Psoas muscle (tissue), 8 donors: Measurements from ENCODE around the gene TMBIM1. TPM values are rescaled to one million over a fixed set of nuclear protein-coding genes. Genes with fewer than 3 reads are reported as not detected.
A peak's percentile ranks its signal among the peaks of the same experiment; 100 is the strongest.

ENCODE experiments used
- ATAC-seq, 4 donors: fragments of 200-7000 bp; cut with Tn5 transposase; one replicate each; pipeline ENCODE4 v1.9.1; 2020; ENCODE audit warnings: moderate library complexity in 3 of 4, mild to moderate bottlenecking in 2 of 4
- DNase-seq, 2 donors: peaks; one replicate each; pipeline ENCODE4 v3.0.0-alpha.2; 2020
- H3K27ac ChIP-seq: fragments of 200-600 bp; one replicate; pipeline ENCODE4 v1.8.0; 2022
- H3K27me3 ChIP-seq, 3 donors: fragments of 200-600 bp in 1 of 3; one replicate each; pipeline versions ENCODE4 v1.6.1 to v1.8.0; 2013 to 2022; ENCODE audit warnings: low read length in 2 of 3, mild to moderate bottlenecking in 2 of 3, moderate library complexity in 1 of 3; ENCODE audit not compliant: insufficient read depth in 3 of 3
- H3K36me3 ChIP-seq, 2 donors: fragments of 200-600 bp in 1 of 2; one replicate each; pipeline versions ENCODE4 v1.6.1 to v1.8.0; 2013 to 2022; ENCODE audit warnings: low read depth in 1 of 2, mild to moderate bottlenecking in 1 of 2, moderate library complexity in 1 of 2; ENCODE audit not compliant: insufficient read depth in 1 of 2
- H3K4me1 ChIP-seq: fragments of 200-600 bp; one replicate; pipeline ENCODE4 v1.8.0; 2022
- H3K4me3 ChIP-seq: fragments of 200-600 bp; one replicate; pipeline ENCODE4 v1.8.0; 2022; ENCODE audit warnings: mild to moderate bottlenecking
- H3K9me3 ChIP-seq: fragments of 200-600 bp; one replicate; pipeline ENCODE4 v1.8.0; 2022
- WGBS, 3 donors: extraction: QIAGEN DNeasy Blood & Tissue Kit; methylation state at CpG; one replicate each; pipeline versions ENCODE4 v1.1.6 to v1.1.7; 2013; 5-methylcytosine and 5-hydroxymethylcytosine counted together
- intact Hi-C, 2 donors: fragments of 100-400 bp; cut with DNase I; formaldehyde crosslinking; loops; one replicate each; pipeline versions ENCODE4 v1.11.0 to v1.14.2; 2022
- long read RNA-seq, 2 donors: library from polyadenylated mRNA; unstranded; transcript quantifications; one replicate each; pipeline ENCODE4 v2.0.0, GENCODE V29; 2021
- polyA plus RNA-seq, 3 donors: library from polyadenylated mRNA; stranded (reverse); fragments of 200-250 nt; gene quantifications; one replicate each; pipeline ENCODE4 v1.2.3, GENCODE V29; 2013
- total RNA-seq, 4 donors: library from RNA; stranded (reverse); fragmentation: NEBNext Ultra II Directional in 2 of 4; extraction: Animal tissue kit (Norgen Biotek cat#: 25700) in 2 of 4; gene quantifications; one replicate each; pipeline versions ENCODE4 v1.2.1 to v1.2.4, GENCODE V29; 2021 to 2023
- TF ChIP-seq, protein P1 (sequence below): fragments of 200-600 bp; IDR thresholded peaks from one replicate; pipeline ENCODE4 v1.8.0; 2022; ENCODE audit warnings: antibody characterized with exemption
- donor health status: healthy with polysubstance abuse.
- donor health status: DM: no; HTN: no; CAD: no; lungs with moderate emphysema.
- donor health status: Bipolar disorder and iron deficiency.
- donor health status: healthy.
- donor health status: DM: yes; HTN: yes; CAD: no.
- donor health status: DM: no; HTN: no; CAD: no.
- donor health status: DM: no; HTN: no; CAD: no.
- donor health status: DM: yes; HTN: yes; CAD: no.

Gene TMBIM1, protein sequence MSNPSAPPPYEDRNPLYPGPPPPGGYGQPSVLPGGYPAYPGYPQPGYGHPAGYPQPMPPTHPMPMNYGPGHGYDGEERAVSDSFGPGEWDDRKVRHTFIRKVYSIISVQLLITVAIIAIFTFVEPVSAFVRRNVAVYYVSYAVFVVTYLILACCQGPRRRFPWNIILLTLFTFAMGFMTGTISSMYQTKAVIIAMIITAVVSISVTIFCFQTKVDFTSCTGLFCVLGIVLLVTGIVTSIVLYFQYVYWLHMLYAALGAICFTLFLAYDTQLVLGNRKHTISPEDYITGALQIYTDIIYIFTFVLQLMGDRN
- total RNA-seq (100 to 1,000 TPM; 152 to 197 (median 157) TPM), polyA plus RNA-seq (100 to 1,000 TPM; 167 to 264 (median 228) TPM)
- long read RNA-seq, donor 1, transcript TMBIM1-219 (10 exons, 2,874 nt), result minor isoform, 6 of 140 reads
- long read RNA-seq, donor 1, transcript TMBIM1-201 (12 exons, 2,371 nt), result major isoform, 68 of 140 reads
- long read RNA-seq, donor 1, partial matches to known transcripts, result 51 of 140 reads
- long read RNA-seq, donor 1, other reads (novel, unspliced or antisense), result 15 of 140 reads
- long read RNA-seq, donor 2, transcript TMBIM1-201 (12 exons, 2,371 nt), result major isoform, 245 of 461 reads
- long read RNA-seq, donor 2, transcript TMBIM1-219 (10 exons, 2,874 nt), result minor isoform, 24 of 461 reads
- long read RNA-seq, donor 2, partial matches to known transcripts, result 99 of 461 reads
- long read RNA-seq, donor 2, other reads (novel, unspliced or antisense), result 84 of 461 reads

DNA sequence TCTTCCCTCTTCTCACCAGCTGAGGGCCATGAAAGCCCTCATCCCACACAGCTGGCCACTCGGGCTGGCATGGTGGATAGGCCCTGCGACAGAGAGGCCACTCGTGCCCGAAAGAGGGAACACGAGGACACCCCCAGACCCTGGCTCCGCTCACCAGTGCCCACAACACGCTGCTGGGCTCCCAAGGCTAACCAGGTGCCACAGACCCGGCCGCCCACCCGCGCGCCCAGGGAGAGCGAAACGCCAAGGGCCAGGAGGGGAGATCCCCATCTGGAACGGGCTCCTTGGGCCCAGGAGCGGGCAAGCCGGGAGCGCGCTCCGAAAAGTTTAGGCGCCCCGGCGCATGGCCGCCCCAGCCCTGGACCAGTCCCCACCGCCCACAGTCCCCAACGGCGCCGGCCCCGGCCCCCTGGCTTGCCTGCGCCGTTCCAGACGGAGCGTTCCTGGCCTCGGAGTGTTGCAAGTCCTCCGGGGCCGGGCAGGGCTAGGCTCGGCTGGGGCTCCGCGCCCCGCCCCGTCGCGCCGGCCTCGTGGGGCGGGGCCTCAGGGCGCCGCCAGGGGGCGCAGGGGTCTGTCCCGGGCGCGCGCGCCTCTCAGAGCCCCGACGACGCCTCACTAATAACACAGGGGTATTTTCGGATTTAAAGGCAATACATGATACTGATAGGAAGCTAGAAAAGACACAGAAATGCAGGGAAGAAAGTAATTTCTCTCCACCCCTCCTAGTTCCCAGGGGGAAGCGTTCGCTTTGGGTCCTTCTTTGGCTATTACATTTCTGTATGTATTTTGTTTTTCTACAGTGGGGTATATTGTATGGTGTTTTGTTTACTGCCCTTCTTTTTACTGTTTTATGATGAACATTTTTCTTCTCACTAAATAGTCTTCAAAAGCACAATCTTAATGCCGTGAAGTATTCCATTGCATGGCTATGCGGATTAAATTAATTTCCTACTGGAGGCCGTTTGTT, at the start of gene TMBIM1:
Gene TMBIM1, minus strand, starts transcription at position 456 of the 967 bp plus-strand sequence. CDS start 10,362 bp downstream, outside the sequence.
- peak within 1 kb of the TSS; percentile 93 for H3K4me3 ChIP-seq
- peak; percentile 88 to 92 for DNase-seq
- intact Hi-C loops, result loop anchor here (5.0 to 10.0 kb wide), 5 partner anchors 105 to 372 kb away; partner anchors contain the start of genes CNOT9 (in 1 of the 2), CTDSP1 (in 1 of the 2) and USP37 (in 1 of the 2)
- ATAC-seq, result peak; percentile 88 to 95 (median 93)
- H3K4me1 ChIP-seq, result peaks cover 39% of the 10 kb centered on the region
- no peaks in the 10 kb centered on the region for H3K36me3 ChIP-seq
- no peaks in the 10 kb centered on the region for H3K9me3 ChIP-seq
- H3K27ac ChIP-seq, result peak within 1 kb of the TSS; percentile 96
- no peaks in the 10 kb centered on the region for H3K27me3 ChIP-seq
- TF ChIP-seq, protein P1, sequence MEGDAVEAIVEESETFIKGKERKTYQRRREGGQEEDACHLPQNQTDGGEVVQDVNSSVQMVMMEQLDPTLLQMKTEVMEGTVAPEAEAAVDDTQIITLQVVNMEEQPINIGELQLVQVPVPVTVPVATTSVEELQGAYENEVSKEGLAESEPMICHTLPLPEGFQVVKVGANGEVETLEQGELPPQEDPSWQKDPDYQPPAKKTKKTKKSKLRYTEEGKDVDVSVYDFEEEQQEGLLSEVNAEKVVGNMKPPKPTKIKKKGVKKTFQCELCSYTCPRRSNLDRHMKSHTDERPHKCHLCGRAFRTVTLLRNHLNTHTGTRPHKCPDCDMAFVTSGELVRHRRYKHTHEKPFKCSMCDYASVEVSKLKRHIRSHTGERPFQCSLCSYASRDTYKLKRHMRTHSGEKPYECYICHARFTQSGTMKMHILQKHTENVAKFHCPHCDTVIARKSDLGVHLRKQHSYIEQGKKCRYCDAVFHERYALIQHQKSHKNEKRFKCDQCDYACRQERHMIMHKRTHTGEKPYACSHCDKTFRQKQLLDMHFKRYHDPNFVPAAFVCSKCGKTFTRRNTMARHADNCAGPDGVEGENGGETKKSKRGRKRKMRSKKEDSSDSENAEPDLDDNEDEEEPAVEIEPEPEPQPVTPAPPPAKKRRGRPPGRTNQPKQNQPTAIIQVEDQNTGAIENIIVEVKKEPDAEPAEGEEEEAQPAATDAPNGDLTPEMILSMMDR, result peak; percentile 96
- 4 to 5% (median 4%) methylated on average over 50 to 63 of the region's 63 CpGs for WGBS, 3 donors

DNA sequence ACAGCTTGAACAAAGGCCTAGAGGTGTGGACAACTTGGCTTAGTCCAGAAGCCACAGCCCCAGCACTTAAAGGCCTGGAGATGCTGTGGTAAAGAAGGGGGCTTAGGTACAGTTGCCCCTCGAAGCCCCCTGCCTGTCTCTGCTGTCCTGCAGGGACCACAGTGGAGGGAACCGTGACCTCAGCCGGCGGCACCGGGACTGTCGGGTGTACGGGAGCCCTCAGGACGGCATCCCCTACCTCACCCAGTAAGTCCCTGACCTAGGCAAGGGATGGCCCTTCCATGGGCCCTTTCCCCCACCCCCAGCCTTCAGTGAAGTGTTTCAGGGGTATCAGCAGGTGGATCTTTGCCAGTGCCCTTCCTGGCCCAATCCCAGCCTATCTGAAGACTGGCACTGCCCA, 49.1 kb upstream of the TMBIM1 start:
- ATAC-seq, result no peak
- H3K4me3 ChIP-seq, result no peak overlapping the region
- H3K4me1 ChIP-seq, result no peaks in the 10 kb centered on the region
- peaks cover 0 to 2% (median 0%) of the 10 kb centered on the region in 3 donors for H3K27me3 ChIP-seq
- intact Hi-C loops, result no loop called here
- H3K36me3 ChIP-seq, result no peaks in the 10 kb centered on the region
- TF ChIP-seq, protein P1, result no peak
- 92 to 95% (median 92%) methylated on average over 2 to 8 of the region's 8 CpGs for WGBS, 3 donors
- no peak for DNase-seq
- no peak overlapping the region for H3K27ac ChIP-seq
- no peaks in the 10 kb centered on the region for H3K9me3 ChIP-seq

DNA sequence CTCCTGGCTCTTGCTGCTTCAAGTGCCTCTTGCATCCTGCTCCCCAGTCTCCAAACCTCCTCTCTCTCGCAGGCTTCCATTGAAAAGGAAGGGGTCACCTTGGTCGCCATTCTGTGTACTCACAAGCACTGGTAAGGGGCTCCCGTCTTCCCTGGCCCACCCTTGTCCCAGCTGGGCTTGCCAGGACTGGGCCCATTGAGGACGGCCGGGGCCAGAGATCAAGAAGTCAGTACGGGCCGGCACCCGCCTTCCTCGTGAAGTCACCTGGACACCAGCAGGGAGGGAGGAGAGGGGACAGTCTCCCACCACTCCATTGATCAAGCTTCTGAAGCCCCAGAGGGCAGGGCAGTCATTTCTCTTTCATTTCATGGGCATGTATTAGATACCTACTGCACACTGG, 48.4 kb upstream of the TMBIM1 start:
- WGBS, 3 donors, result 93 to 96% (median 94%) methylated on average over 9 of the region's 9 CpGs

DNA sequence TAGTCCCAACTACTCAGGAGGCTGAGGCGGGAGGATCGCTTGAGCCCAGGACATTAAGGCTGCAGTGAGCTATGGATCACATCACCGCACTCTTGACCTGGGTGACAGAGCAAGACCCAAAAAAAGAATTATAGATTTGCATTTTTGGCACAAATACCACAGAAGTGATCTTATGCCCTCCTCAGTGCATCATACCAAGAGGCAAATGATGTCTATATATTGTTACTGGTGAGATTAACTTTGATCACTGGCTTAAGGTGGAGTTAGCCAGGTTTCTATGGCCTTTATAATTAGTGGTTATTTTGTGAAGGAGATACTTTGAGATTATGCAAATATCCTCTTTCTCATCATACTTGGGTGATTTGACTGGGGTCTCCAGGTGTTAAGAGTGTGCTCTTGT, 42.2 kb upstream of the TMBIM1 start:
- H3K27ac ChIP-seq, result no peak overlapping the region

More for the DNA sequence above, 48.4 kb upstream of the TMBIM1 start:
- intact Hi-C loops, result no loop called here
- no peak for ATAC-seq
- Histone ChIP-seq H3K4me1 (no peaks in the 10 kb centered on the region), H3K9me3 (no peaks in the 10 kb centered on the region), H3K27me3 (no peaks in the 10 kb centered on the region), H3K36me3 (no peaks in the 10 kb centered on the region), H3K27ac (no peak overlapping the region), H3K4me3 (no peak overlapping the region)
- TF ChIP-seq, protein P1, result no peak
- no peak for DNase-seq

More for the DNA sequence above, 42.2 kb upstream of the TMBIM1 start:
- H3K27me3 ChIP-seq, result no peaks in the 10 kb centered on the region
- H3K4me3 ChIP-seq, result no peak overlapping the region
- ATAC-seq (no peak), DNase-seq (no peak)
- intact Hi-C loops, result loop anchor here in 1 of 2 donors (5.0 kb wide), 1 partner anchor 1252 kb away; no protein-coding TSS in a partner anchor
- H3K9me3 ChIP-seq, result no peaks in the 10 kb centered on the region
- H3K4me1 ChIP-seq, result no peaks in the 10 kb centered on the region
- no peaks in the 10 kb centered on the region for H3K36me3 ChIP-seq
- TF ChIP-seq, protein P1, result no peak
- WGBS, 3 donors, result 95 to 100% (median 97%) methylated on average over 3 of the region's 3 CpGs
